ENCODE data around the gene RNF41. TPM values are rescaled to one million over a fixed set of nuclear protein-coding genes. Genes with fewer than 3 reads are reported as not detected.

Gene RNF41
- total RNA-seq, 6 experiments from 2014 or later = 65.9 to 103 (median 71.2) TPM

GRCh38 chr12:56234746-56235436, 13.2 kb upstream of the RNF41 start:
- Mint-ChIP-seq H3K27me3 (ENCODE audit: insufficient read depth) (peaks cover 16% of the 10 kb centered on the region), H3K9me3 (no peaks in the 10 kb centered on the region), H3K36me3 (ENCODE audit: low read depth) (peaks cover 5% of the 10 kb centered on the region), H3K4me1 (ENCODE audit: low read depth) (no peaks in the 10 kb centered on the region), H3K4me3 (no peak overlapping the region; the same call in 1 of the 2 replicates), H3K27ac (peak overlapping the region; percentile 19; the same call in 1 of the 2 replicates)
- TF ChIP-seq CTCF (IDR thresholded peaks at IDR 0.05) = no peak
- no peak for DNase-seq

- Mint-ChIP-seq H3K27me3 (ENCODE audit: insufficient read depth) (peaks cover 13% of the 10 kb centered on the region), H3K27ac (no peak overlapping the region), H3K4me1 (ENCODE audit: low read depth) (no peaks in the 10 kb centered on the region), H3K9me3 (no peaks in the 10 kb centered on the region), H3K4me3 (no peak overlapping the region), H3K36me3 (ENCODE audit: low read depth) (peaks cover 2% of the 10 kb centered on the region)
- DNase-seq = no peak
- no peak for TF ChIP-seq CTCF (IDR thresholded peaks at IDR 0.05)
Measured at GRCh38 chr12:56231184-56231582, 9.5 kb upstream of the RNF41 start.

- no peak overlapping the region for H3K27ac Mint-ChIP-seq
Measured at GRCh38 chr12:56230432-56231183, 8.9 kb upstream of the RNF41 start.

GRCh38 chr12:56229916-56230431, 8.3 kb upstream of the RNF41 start, which contains the start of gene SLC39A5:
TSS of gene SLC39A5 (plus strand) at chr12:56230051. CDS start at chr12:56231275, 1,224 bp downstream.
- Mint-ChIP-seq H3K27me3 (ENCODE audit: insufficient read depth) (peaks cover 8% of the 10 kb centered on the region), H3K36me3 (ENCODE audit: low read depth) (no peaks in the 10 kb centered on the region), H3K27ac (no peak within 1 kb of the TSS), H3K4me1 (ENCODE audit: low read depth) (peaks cover 8% of the 10 kb centered on the region), H3K4me3 (no peak within 1 kb of the TSS), H3K9me3 (no peaks in the 10 kb centered on the region)
- no peak for DNase-seq
- TF ChIP-seq CTCF (IDR thresholded peaks at IDR 0.05) = no peak

More at GRCh38 chr12:56230432-56231183, 8.9 kb upstream of the RNF41 start:
- no peak for DNase-seq
- H3K4me3 Mint-ChIP-seq = no peak overlapping the region
- H3K4me1 Mint-ChIP-seq (ENCODE audit: low read depth) = peaks cover 2% of the 10 kb centered on the region
- H3K27me3 Mint-ChIP-seq (ENCODE audit: insufficient read depth) = peaks cover 12% of the 10 kb centered on the region
- H3K36me3 Mint-ChIP-seq (ENCODE audit: low read depth) = no peaks in the 10 kb centered on the region
- no peaks in the 10 kb centered on the region for H3K9me3 Mint-ChIP-seq
- TF ChIP-seq CTCF (IDR thresholded peaks at IDR 0.05) = no peak

- Mint-ChIP-seq H3K4me1 (ENCODE audit: low read depth) (peaks cover 11% of the 10 kb centered on the region), H3K36me3 (ENCODE audit: low read depth) (no peaks in the 10 kb centered on the region), H3K9me3 (no peaks in the 10 kb centered on the region), H3K27me3 (ENCODE audit: insufficient read depth) (peaks cover 6% of the 10 kb centered on the region; the same call in 1 of the 2 replicates), H3K27ac (no peak overlapping the region), H3K4me3 (no peak overlapping the region)
- no peak for DNase-seq
- no peak for TF ChIP-seq CTCF (IDR thresholded peaks at IDR 0.05)
Measured at GRCh38 chr12:56229082-56229481, 7.4 kb upstream of the RNF41 start.
